A673 (cell line): ENCODE data around the gene PPP2R5E. TPM values are rescaled to one million over a fixed set of nuclear protein-coding genes. Genes with fewer than 3 reads are reported as not detected.
"Not testable (repeated sequence)": the region's sequence is repeated elsewhere in the genome, so short reads cannot be mapped to it uniquely, and the experiment has no call there.

Experiments used
- BruUV-seq: library from RNA; stranded (reverse); fragments of 400-500 nt; replicated peaks from 2 replicates; lab custom pipeline; 2021; lab: Mats Ljungman, UMichigan
- CTCF ChIA-PET: fragments of 300-600 bp; sonication (Branson Sonifier 250); formaldehyde crosslinking; loops from one replicate; lab custom pipeline; 2022; ENCODE audit warnings: antibody characterized with exemption; lab: Charles Lee
- POLR2A ChIA-PET: fragments of 300-600 bp; sonication (Branson Sonifier 250); formaldehyde crosslinking; loops from one replicate; lab custom pipeline; 2022; ENCODE audit warnings: antibody characterized with exemption; ENCODE audit not compliant: low non-redundant PET; lab: Charles Lee
- DNase-seq: peaks from one replicate; pipeline ENCODE4 v3.0.0-alpha.2; 2015; ENCODE audit warnings: low spot score
- H3K27ac ChIP-seq: fragments of 200-600 bp; sonication (generic); 2 replicates; pipeline ENCODE4 v1.5.1; 2016; ENCODE audit warnings: mixed run types, low read depth, mild to moderate bottlenecking, mixed read lengths, antibody characterized with exemption, low read length; ENCODE audit not compliant: poor library complexity, severe bottlenecking
- H3K27me3 ChIP-seq: fragments of 200-600 bp; sonication (generic); replicated peaks from 2 replicates; pipeline ENCODE4 v1.6.1; 2017; ENCODE audit warnings: mixed run types, low read depth, mild to moderate bottlenecking, mixed read lengths, antibody characterized with exemption, low read length; ENCODE audit not compliant: insufficient read depth, poor library complexity
- H3K36me3 ChIP-seq: fragments of 200-600 bp; sonication (generic); 2 replicates; pipeline ENCODE4 v1.6.1; 2016; ENCODE audit warnings: mixed run types, mild to moderate bottlenecking, mixed read lengths, antibody characterized with exemption, low read length; ENCODE audit not compliant: insufficient read depth, poor library complexity, severe bottlenecking
- H3K4me1 ChIP-seq: fragments of 200-600 bp; sonication (generic); 2 replicates; pipeline ENCODE4 v1.6.1; 2017; ENCODE audit warnings: mixed run types, mild to moderate bottlenecking, mixed read lengths, antibody characterized with exemption, low read length; ENCODE audit not compliant: insufficient read depth, poor library complexity, severe bottlenecking
- H3K4me3 ChIP-seq: fragments of 200-600 bp; sonication (generic); 2 replicates; pipeline ENCODE4 v1.5.1; 2016; ENCODE audit warnings: low read depth, mixed run types, mild to moderate bottlenecking, mixed read lengths, low read length; ENCODE audit not compliant: poor library complexity, severe bottlenecking
- H3K9me3 ChIP-seq: fragments of 200-600 bp; sonication (generic); 2 replicates; pipeline ENCODE4 v1.6.1; 2016; ENCODE audit warnings: mixed run types, low read depth, mild to moderate bottlenecking, mixed read lengths, antibody characterized with exemption, low read length; ENCODE audit not compliant: poor library complexity, severe bottlenecking
- EZH2 ChIP-seq: fragments of 200-600 bp; sonication (generic); IDR thresholded peaks from 2 replicates; pipeline ENCODE4 v1.6.1; 2017; ENCODE audit warnings: borderline replicate concordance, low read depth, mild to moderate bottlenecking, mixed read lengths, antibody characterized with exemption, low read length; ENCODE audit not compliant: poor library complexity, severe bottlenecking
- intact Hi-C: fragments of 100-400 bp; cut with micrococcal nuclease; formaldehyde crosslinking; loops from one replicate; pipeline ENCODE4 v1.10.0; 2022; ENCODE audit not compliant: unreplicated experiment
- total RNA-seq: library from RNA; stranded (reverse); gene quantifications from 2 replicates; pipeline ENCODE4 v1.2.3, GENCODE V29; 2021
- TF ChIP-seq, protein P1 (sequence below): fragments of 300-800, 200-600 bp; sonication (generic); conservative IDR thresholded peaks from 2 replicates; pipeline ENCODE4 v1.5.1; 2017; ENCODE audit warnings: low read depth, mild to moderate bottlenecking, antibody characterized with exemption, low read length, moderate library complexity, mixed read lengths

Gene PPP2R5E
- total RNA-seq, 1 experiment from 2014 or later = 66.0 TPM

DNA sequence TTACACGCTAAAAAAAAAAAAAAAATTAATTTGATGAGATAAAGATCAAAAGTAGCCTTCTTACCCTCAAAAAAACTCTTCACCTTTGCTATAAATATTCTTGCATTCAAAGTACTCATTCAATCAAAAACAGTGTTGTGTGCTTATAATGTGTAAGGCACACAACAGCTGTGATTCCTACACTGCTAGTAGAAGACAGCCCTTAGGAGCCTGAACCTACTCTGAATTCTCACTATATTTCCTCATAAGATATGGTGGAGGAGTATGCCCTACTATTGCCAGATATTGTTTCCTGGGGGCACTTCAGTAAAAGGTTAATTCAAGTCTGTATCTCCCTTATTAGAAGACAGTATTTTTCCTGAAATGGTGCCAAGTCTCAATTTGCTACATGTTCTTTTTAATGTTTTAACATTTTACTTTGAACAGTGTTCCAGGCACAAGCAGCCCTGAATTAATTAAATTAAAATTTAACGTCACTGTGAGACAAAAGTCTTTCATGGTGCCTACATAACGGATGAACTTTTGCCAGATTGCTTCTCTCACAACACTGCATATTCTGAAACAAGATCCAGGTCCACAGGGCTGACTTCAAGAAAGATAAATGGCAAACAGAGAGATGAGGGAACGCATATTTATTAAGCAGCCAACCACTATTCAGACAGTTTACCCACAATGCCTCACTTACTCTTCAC is 19.3 kb downstream of the PPP2R5E start:
- peak overlapping the region; percentile 15 for H3K27ac ChIP-seq
- no peak for TF ChIP-seq EZH2
- TF ChIP-seq, protein P1, sequence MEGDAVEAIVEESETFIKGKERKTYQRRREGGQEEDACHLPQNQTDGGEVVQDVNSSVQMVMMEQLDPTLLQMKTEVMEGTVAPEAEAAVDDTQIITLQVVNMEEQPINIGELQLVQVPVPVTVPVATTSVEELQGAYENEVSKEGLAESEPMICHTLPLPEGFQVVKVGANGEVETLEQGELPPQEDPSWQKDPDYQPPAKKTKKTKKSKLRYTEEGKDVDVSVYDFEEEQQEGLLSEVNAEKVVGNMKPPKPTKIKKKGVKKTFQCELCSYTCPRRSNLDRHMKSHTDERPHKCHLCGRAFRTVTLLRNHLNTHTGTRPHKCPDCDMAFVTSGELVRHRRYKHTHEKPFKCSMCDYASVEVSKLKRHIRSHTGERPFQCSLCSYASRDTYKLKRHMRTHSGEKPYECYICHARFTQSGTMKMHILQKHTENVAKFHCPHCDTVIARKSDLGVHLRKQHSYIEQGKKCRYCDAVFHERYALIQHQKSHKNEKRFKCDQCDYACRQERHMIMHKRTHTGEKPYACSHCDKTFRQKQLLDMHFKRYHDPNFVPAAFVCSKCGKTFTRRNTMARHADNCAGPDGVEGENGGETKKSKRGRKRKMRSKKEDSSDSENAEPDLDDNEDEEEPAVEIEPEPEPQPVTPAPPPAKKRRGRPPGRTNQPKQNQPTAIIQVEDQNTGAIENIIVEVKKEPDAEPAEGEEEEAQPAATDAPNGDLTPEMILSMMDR = no peak
- DNase-seq = no peak
- ChIA-PET POLR2A (no interaction called here), CTCF (no interaction called here)
- H3K27me3 ChIP-seq = no peaks in the 10 kb centered on the region
- no peak overlapping the region for H3K4me3 ChIP-seq
- no peaks in the 10 kb centered on the region for H3K9me3 ChIP-seq
- intact Hi-C loops = no loop called here
- H3K4me1 ChIP-seq = peaks cover 11% of the 10 kb centered on the region
- no TSS peak for BruUV-seq
- peaks cover 5% of the 10 kb centered on the region for H3K36me3 ChIP-seq

DNA sequence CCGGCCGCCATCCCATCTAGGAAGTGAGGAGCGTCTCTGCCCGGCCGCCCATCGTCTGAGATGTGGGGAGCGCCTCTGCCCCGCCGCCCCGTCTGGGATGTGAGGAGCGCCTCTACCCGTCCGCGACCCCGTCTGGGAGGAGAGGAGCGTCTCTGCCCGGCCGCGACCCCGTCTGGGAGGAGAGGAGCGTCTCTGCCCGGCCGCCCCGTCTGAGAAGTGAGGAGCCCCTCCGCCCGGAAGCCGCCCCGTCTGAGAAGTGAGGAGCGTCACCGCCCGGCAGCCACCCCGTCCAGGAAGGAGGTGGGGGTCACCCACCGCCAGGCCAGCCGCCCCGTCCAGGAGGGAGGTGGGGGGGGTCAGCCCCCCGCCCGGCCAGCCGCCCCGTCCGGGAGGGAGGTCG is 20.7 kb downstream of the PPP2R5E start:
- peaks cover 15% of the 10 kb centered on the region for H3K4me1 ChIP-seq
- H3K4me3 ChIP-seq, DNase-seq, H3K27ac ChIP-seq, intact Hi-C loops, BruUV-seq, H3K36me3 ChIP-seq, H3K9me3 ChIP-seq, H3K27me3 ChIP-seq, POLR2A ChIA-PET, CTCF ChIA-PET: not testable (repeated sequence)

- no peak for DNase-seq
- no peak overlapping the region for H3K27ac ChIP-seq
- no peaks in the 10 kb centered on the region for H3K36me3 ChIP-seq
- ChIA-PET POLR2A (no interaction called here), CTCF (no interaction called here)
- no peaks in the 10 kb centered on the region for H3K27me3 ChIP-seq
- H3K4me3 ChIP-seq = no peak overlapping the region
- H3K4me1 ChIP-seq = peaks cover 26% of the 10 kb centered on the region
- H3K9me3 ChIP-seq = no peaks in the 10 kb centered on the region
- no peak for TF ChIP-seq EZH2
- no TSS peak for BruUV-seq
- intact Hi-C loops = no loop called here
Observed at GRCh38 chr14:63517354-63517753, 25.8 kb downstream of the PPP2R5E start.

DNA sequence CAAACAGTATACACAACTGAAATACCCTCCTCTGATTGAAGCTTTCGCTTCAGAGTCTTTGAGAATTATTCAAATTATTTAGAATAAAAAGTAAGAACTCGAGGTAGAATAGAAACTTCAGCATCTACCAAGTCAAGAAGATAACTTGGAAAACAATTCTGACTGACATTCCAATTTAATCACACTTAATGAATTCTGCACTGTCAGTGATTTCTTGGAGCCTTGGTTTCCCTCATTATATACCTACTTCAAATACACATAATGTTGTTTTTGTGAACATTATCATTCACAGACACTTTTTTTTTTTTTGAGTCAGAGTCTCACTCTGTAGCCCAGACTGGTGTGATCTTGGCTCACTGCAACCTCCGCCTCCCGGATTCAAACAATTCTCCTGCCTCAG is 27.9 kb downstream of the PPP2R5E start:
- no peaks in the 10 kb centered on the region for H3K9me3 ChIP-seq
- H3K27ac ChIP-seq = no peak overlapping the region
- TF ChIP-seq EZH2 = no peak
- TF ChIP-seq, protein P1 = no peak
- no peak overlapping the region for H3K4me3 ChIP-seq
- no peak for DNase-seq
- no peaks in the 10 kb centered on the region for H3K27me3 ChIP-seq
- intact Hi-C loops = no loop called here
- no TSS peak for BruUV-seq
- peaks cover 34% of the 10 kb centered on the region for H3K4me1 ChIP-seq
- CTCF ChIA-PET = no interaction called here
- POLR2A ChIA-PET = interaction anchor here (0.7 kb wide), 1 partner anchor 36 kb away, joined by 7 read pairs; no protein-coding TSS in a partner anchor
- H3K36me3 ChIP-seq = no peaks in the 10 kb centered on the region
